GM23338 (cell line): Measurements from ENCODE around the gene PIK3C3. TPM values are rescaled to one million over a fixed set of nuclear protein-coding genes. Genes with fewer than 3 reads are reported as not detected.

ENCODE experiments used
- ATAC-seq: fragments of 200-7000 bp; cut with Tn5 transposase; 3 replicates; pipeline ENCODE4 v1.9.1; 2020
- DNase-seq: peaks from one replicate; pipeline ENCODE4 v3.0.0-alpha.2; 2015; ENCODE audit warnings: low spot score
- H2AFZ ChIP-seq: fragments of 200-600 bp; sonication (generic); 2 replicates; pipeline ENCODE4 v1.8.0; 2016; ENCODE audit warnings: antibody characterized with exemption, mild to moderate bottlenecking, moderate library complexity
- H3F3A ChIP-seq: fragments of 200-600 bp; sonication (generic); replicated peaks from 2 replicates; pipeline ENCODE4 v1.8.0; 2017; ENCODE audit warnings: antibody characterized with exemption, mixed run types, low read depth
- H3K27ac ChIP-seq: fragments of 200-600 bp; sonication (generic); 2 replicates; pipeline ENCODE4 v1.6.1; 2016; ENCODE audit warnings: low read depth
- H3K27me3 ChIP-seq: fragments of 200-600 bp; sonication (generic); 2 replicates; pipeline ENCODE4 v1.8.0; 2016; ENCODE audit warnings: mild to moderate bottlenecking, mixed run types, moderate library complexity; ENCODE audit not compliant: insufficient read depth
- H3K36me3 ChIP-seq: fragments of 200-600 bp; sonication (generic); 2 replicates; pipeline ENCODE4 v1.8.0; 2016; ENCODE audit warnings: mild to moderate bottlenecking; ENCODE audit not compliant: insufficient read depth
- H3K4me1 ChIP-seq: fragments of 200-600 bp; sonication (generic); 2 replicates; pipeline ENCODE4 v1.8.0; 2016; ENCODE audit warnings: mild to moderate bottlenecking, moderate library complexity; ENCODE audit not compliant: insufficient read depth
- H3K4me2 ChIP-seq: fragments of 200-600 bp; sonication (generic); 2 replicates; pipeline ENCODE4 v1.7.1; 2017; ENCODE audit warnings: mixed run types
- H3K4me3 ChIP-seq: fragments of 200-600 bp; sonication (generic); 2 replicates; pipeline ENCODE4 v1.6.1; 2016; ENCODE audit warnings: mixed run types
- H3K79me2 ChIP-seq: fragments of 200-600 bp; sonication (generic); replicated peaks from 2 replicates; pipeline ENCODE4 v1.8.0; 2017; ENCODE audit warnings: mild to moderate bottlenecking; ENCODE audit not compliant: insufficient read depth
- H3K9me2 ChIP-seq: fragments of 200-600 bp; sonication (generic); 2 replicates; pipeline ENCODE4 v1.8.0; 2017; ENCODE audit not compliant: insufficient read depth
- H4K20me1 ChIP-seq: fragments of 200-600 bp; sonication (generic); replicated peaks from 2 replicates; pipeline ENCODE4 v1.8.0; 2017; ENCODE audit warnings: mild to moderate bottlenecking; ENCODE audit not compliant: insufficient read depth
- H3K27ac Mint-ChIP-seq: 2 replicates; pipeline ENCODE4 v1.8.0; 2020; ENCODE audit warnings: inconsistent platforms, mild to moderate bottlenecking, moderate library complexity, mixed read lengths
- H3K27me3 Mint-ChIP-seq: 3 replicates; pipeline ENCODE4 v1.8.0; 2022; ENCODE audit warnings: low read depth, mild to moderate bottlenecking, moderate library complexity, mixed read lengths, inconsistent platforms; ENCODE audit not compliant: insufficient read depth, poor library complexity
- H3K36me3 Mint-ChIP-seq: 3 replicates; pipeline ENCODE4 v1.8.0; 2021; ENCODE audit warnings: low read depth, mild to moderate bottlenecking, inconsistent platforms, moderate library complexity, mixed read lengths
- H3K4me1 Mint-ChIP-seq: 3 replicates; pipeline ENCODE4 v1.8.0; 2020; ENCODE audit warnings: mild to moderate bottlenecking, inconsistent platforms, mixed read lengths
- H3K4me3 Mint-ChIP-seq: 3 replicates; pipeline ENCODE4 v1.8.0; 2021; ENCODE audit warnings: moderate library complexity, mild to moderate bottlenecking, inconsistent platforms, mixed read lengths
- H3K9me3 Mint-ChIP-seq: 3 replicates; pipeline ENCODE4 v1.8.0; 2020; ENCODE audit warnings: moderate library complexity, mild to moderate bottlenecking, inconsistent platforms, mixed read lengths
- CREB1 ChIP-seq: fragments of 250-450 bp; sonication (Bioruptor Pico); IDR thresholded peaks from 2 replicates; pipeline ENCODE4 v1.5.0; 2020; ENCODE audit warnings: low read depth, mild to moderate bottlenecking, moderate library complexity
- CTCF ChIP-seq, 2 experiments: fragments of 200-600 bp in 1 of 2; sonication (generic) in 1 of 2; conservative IDR thresholded peaks; 2 replicates each; pipeline versions ENCODE4 v1.5.1 to v1.6.1; 2016 to 2017; ENCODE audit warnings: antibody characterized with exemption in 2 of 2, low read depth in 2 of 2, mild to moderate bottlenecking in 2 of 2, moderate library complexity in 1 of 2
- ETS1 ChIP-seq: IDR thresholded peaks from 2 replicates; pipeline ENCODE4 v1.6.1; 2016; ENCODE audit warnings: antibody characterized with exemption
- EZH2 ChIP-seq: fragments of 200-600 bp; sonication (generic); IDR thresholded peaks from one replicate; pipeline ENCODE4 v1.8.0; 2017; ENCODE audit warnings: antibody characterized with exemption, mild to moderate bottlenecking, low read depth; ENCODE audit not compliant: unreplicated experiment
- EZH2phosphoT487 ChIP-seq: fragments of 200-600 bp; sonication (generic); IDR thresholded peaks from one replicate; pipeline ENCODE4 v1.8.1; 2018; ENCODE audit warnings: antibody characterized with exemption; ENCODE audit not compliant: unreplicated experiment
- JUNB ChIP-seq: IDR thresholded peaks from one replicate; pipeline ENCODE4 v1.6.1; 2016; ENCODE audit warnings: antibody characterized with exemption; ENCODE audit not compliant: unreplicated experiment
- NANOG ChIP-seq: IDR thresholded peaks from 2 replicates; pipeline ENCODE4 v1.6.1; 2016; ENCODE audit warnings: antibody characterized with exemption, borderline replicate concordance
- POLR2AphosphoS5 ChIP-seq: IDR thresholded peaks from 2 replicates; pipeline ENCODE4 v1.6.1; 2016; ENCODE audit warnings: antibody characterized with exemption, low read depth
- REST ChIP-seq: IDR thresholded peaks from one replicate; pipeline ENCODE4 v1.6.1; 2018; ENCODE audit warnings: antibody characterized with exemption; ENCODE audit not compliant: unreplicated experiment
- STAT1 ChIP-seq: IDR thresholded peaks from one replicate; pipeline ENCODE4 v1.6.1; 2016; ENCODE audit warnings: antibody characterized with exemption; ENCODE audit not compliant: unreplicated experiment
- ZNF114 ChIP-seq: fragments of 250-450 bp; sonication (Bioruptor Pico); IDR thresholded peaks from 2 replicates; pipeline ENCODE4 v1.5.0; 2020; ENCODE audit warnings: mild to moderate bottlenecking, moderate library complexity
- ZNF331 ChIP-seq: fragments of 250-450 bp; sonication (Bioruptor Pico); IDR thresholded peaks from 2 replicates; pipeline ENCODE4 v1.5.0; 2020; ENCODE audit warnings: low read depth, mild to moderate bottlenecking, moderate library complexity
- ZNF462 ChIP-seq: fragments of 250-450 bp; sonication (Bioruptor Pico); IDR thresholded peaks from 2 replicates; pipeline ENCODE4 v1.5.0; 2020; ENCODE audit warnings: mild to moderate bottlenecking, moderate library complexity
- polyA plus RNA-seq: library from polyadenylated mRNA; unstranded; fragments of >200 nt; fragmentation: Nextera tagmentation; extraction: Ambion mirVana; gene quantifications from 2 replicates; pipeline ENCODE4 v1.2.1, GENCODE V29; 2016
- total RNA-seq: library from RNA; depleted of rRNA; stranded (reverse); fragments of >200 nt; shearing (Covaris generic); gene quantifications from 2 replicates; pipeline ENCODE4 v1.2.3, GENCODE V29; 2014

Gene PIK3C3
- total and polyA plus RNA-seq, 2 experiments from 2014 or later: 25.9 to 35.4 TPM

- TF ChIP-seq REST: no peak
- TF ChIP-seq ZNF114: no peak
- TF ChIP-seq ETS1: no peak
- no peak for TF ChIP-seq JUNB
- no peak for TF ChIP-seq NANOG
- TF ChIP-seq STAT1: no peak
- no peak for TF ChIP-seq ZNF462 (CRISPR knock-in tag)
- TF ChIP-seq EZH2phosphoT487: no peak
- TF ChIP-seq EZH2: no peak
- no peak for TF ChIP-seq POLR2AphosphoS5
- TF ChIP-seq CTCF (conservative IDR thresholded peaks at IDR 0.05; ENCODE audit: low read depth in 2 of 2): no peak
- no peak for TF ChIP-seq ZNF331 (CRISPR knock-in tag)
- TF ChIP-seq CREB1 (CRISPR knock-in tag): no peak
- no peaks in the 10 kb centered on the region for H3K4me1 Mint-ChIP-seq
- Histone ChIP-seq H3K79me2 (no peaks in the 10 kb centered on the region), H2AFZ (no peak overlapping the region), H3K4me3 (no peak overlapping the region), H3K4me2 (no peak overlapping the region), H3K27ac (no peak overlapping the region), H3K27me3 (no peaks in the 10 kb centered on the region), H3F3A (no peaks in the 10 kb centered on the region), H3K4me1 (no peaks in the 10 kb centered on the region), H4K20me1 (no peaks in the 10 kb centered on the region), H3K9me2 (no peaks in the 10 kb centered on the region), H3K36me3 (no peaks in the 10 kb centered on the region)
- H3K9me3 Mint-ChIP-seq: no peaks in the 10 kb centered on the region
- ATAC-seq (no peak), DNase-seq (no peak)
- H3K27me3 Mint-ChIP-seq: no peaks in the 10 kb centered on the region
- no peak overlapping the region for H3K27ac Mint-ChIP-seq
- no peak overlapping the region for H3K4me3 Mint-ChIP-seq
- H3K36me3 Mint-ChIP-seq: peaks cover 2% of the 10 kb centered on the region; the same call in 2 of the 3 replicates
Measured at GRCh38 chr18:41989508-41989907, 34.5 kb downstream of the PIK3C3 start.
